Measurements from ENCODE around the gene GABARAP.

The GABARAP gene

GRCh38 chr17:7283471-7284216, 41.4 kb upstream of the GABARAP start:
- no peak for TF ChIP-seq ZFX (IDR thresholded peaks at IDR 0.05)
- no peak overlapping the region for H3K27ac ChIP-seq

DNA sequence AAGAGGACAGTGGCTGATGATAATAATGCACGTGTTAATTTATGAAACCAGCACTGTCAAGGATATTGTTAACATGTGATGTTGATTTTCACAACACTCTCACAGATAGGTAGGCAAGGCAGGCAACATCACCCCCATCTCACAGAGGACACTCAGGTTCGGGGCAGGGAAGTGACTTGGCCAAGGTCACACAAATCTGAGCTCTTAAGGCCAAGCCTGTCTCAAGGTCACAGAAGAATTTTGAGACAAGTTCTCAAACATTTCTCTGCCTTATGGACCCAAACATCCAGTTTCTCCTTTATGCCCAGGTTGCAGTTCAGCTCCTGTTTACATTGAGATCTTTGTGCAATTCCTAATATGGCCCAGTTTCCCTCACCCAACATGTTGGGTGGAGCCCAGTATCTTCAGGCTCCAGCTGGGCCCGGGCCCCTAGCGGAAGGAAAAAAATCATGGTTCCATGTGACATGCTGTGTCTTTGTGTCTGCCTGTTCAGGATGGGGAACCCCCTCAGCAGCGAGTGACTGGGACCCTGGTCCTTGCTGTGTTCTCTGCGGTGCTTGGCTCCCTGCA, 40.6 kb upstream of the GABARAP start:
- no peak overlapping the region for H3K27ac ChIP-seq
- TF ChIP-seq CTCF (conservative IDR thresholded peaks at IDR 0.05) (no peak), ZFX (IDR thresholded peaks at IDR 0.05) (no peak)

DNA sequence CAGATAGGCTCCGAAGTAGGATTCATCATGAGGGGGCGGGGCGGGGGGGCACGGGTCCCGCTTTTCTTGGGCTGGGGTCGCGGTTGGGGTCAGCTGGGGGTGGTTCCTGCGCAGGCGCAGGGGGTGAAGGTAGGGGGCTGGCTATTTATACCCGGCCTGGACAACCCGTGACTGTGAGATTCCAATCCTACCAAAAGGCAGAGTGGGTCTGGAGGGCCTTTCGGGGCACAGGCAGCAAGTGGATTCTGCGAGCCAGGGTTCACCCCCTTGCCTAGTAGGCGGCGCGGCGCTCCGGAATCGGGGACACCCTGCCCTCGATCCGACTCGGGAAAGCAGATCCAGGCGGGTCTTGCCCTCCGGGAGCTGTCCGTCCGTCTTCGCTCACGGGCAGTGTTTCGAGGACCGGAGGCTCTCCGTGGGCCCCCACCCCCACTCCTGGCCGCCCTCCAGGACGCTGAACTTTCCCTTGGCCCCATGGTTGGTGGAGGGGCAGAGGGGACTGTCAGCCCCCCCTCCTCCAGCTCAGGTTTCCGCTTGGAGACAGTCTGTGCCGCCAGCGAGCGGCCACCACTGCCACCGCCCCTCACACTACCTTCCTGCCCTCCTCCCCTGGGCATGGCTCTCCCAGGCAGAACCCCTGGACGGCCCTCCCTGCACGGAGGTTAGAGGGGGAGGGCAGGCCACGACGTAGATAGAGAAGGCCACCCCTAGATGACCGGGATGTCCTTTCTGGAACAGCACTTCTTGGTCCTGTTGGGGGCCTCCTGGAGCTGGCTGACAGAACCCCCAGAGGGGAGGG, 39.9 kb upstream of the GABARAP start:
- TF ChIP-seq ZFX (IDR thresholded peaks at IDR 0.05) (no peak), CTCF (conservative IDR thresholded peaks at IDR 0.05) (no peak)
- peak overlapping the region; percentile 68 for H3K27ac ChIP-seq

- H3K27ac ChIP-seq = peak within 1 kb of the TSS; percentile 68
- TF ChIP-seq CTCF (conservative IDR thresholded peaks at IDR 0.05) (no peak), ZFX (IDR thresholded peaks at IDR 0.05) (no peak)
These were observed 39.1 kb upstream of the GABARAP start, which contains the start of gene SLC2A4 for GRCh38 chr17:7281074-7281952. Gene SLC2A4 (plus strand): TSS chr17:7281718. CDS start chr17:7281935, 217 bp downstream.

DNA sequence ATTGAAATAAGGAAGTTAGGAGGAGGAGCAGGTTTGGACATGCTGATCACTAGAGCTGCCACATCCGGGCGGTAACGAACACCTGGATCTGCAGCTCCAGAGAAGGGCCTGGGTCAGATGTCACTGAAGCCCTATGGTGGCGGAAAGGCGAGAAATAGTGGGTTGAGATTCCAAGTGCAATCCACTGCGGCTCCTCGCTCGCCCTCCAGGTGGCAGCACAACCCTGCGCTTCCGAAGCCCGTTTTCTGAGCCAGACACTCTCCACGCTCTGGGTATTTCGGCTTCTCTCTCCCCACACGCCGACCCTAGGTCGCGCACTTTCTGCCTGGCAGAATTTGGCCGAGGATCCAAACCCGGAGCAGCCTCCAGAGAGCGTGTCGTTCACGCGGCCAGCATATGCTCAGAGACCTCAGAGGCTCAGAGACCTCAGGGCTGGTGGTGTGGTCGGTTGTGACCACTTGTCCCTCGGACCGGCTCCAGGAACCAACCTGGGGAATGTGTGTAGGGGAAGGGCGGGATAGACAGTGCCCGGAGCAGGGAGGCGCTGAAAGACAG, 38.3 kb upstream of the GABARAP start:
- TF ChIP-seq ZFX (IDR thresholded peaks at IDR 0.05) (no peak), CTCF (conservative IDR thresholded peaks at IDR 0.05) (peak; percentile 98)
- peak overlapping the region; percentile 68 for H3K27ac ChIP-seq

DNA sequence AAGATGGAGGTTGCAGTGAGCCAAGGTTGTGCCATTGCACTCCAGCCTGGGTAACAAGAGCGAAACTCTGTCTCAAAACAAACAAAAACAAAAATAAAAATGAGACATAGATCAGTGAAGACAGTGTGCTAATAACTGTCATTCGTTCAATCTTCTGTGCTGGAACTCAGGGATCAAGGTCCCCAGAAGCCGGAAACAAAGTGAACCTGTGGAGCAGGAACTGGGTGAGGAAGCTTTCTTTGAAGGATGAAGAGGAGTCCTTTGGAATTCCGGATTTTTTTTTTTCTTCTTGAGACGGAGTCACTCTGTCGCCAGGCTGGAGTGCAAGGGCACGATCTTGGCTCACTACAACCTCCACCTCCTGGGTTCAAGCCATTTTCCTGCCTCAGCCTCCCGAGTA, 37.2 kb upstream of the GABARAP start:
- TF ChIP-seq ZFX (IDR thresholded peaks at IDR 0.05) (no peak), CTCF (conservative IDR thresholded peaks at IDR 0.05) (no peak)
- H3K27ac ChIP-seq = peak overlapping the region; percentile 68

DNA sequence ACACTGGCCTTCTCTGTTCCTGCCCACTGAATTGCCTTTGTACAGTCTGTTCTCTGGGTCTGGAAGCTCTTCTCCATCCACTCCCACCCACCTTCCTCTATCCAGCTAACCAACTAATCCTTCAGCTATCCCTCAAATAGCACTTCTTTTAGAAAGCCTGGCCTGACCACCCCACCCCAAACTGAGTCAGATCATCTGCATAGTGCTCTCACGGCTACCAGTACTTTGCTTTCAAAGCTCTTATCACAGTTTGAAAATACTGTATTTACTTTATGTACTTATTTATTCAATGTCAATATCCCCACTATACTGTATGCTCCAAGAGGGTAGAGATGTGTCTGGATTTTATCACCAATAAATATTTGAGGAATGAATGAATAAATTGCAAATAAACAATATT, 24.5 kb upstream of the GABARAP start:
- H3K27ac ChIP-seq = peak overlapping the region; percentile 16
- TF ChIP-seq ZFX (IDR thresholded peaks at IDR 0.05) (no peak), CTCF (conservative IDR thresholded peaks at IDR 0.05) (no peak)
